Trophoblast cell (in vitro differentiated cells and primary cell): Measurements from ENCODE around the gene LIPC.

ENCODE experiments used
- DNase-seq, 2 donors: peaks; one replicate each; pipeline ENCODE4 v3.0.0-alpha.2; 2016
- H2AFZ ChIP-seq: 2 replicates; pipeline ENCODE4 v1.6.1; 2013; ENCODE audit warnings: low read length, moderate library complexity, mild to moderate bottlenecking; ENCODE audit not compliant: insufficient read depth, poor library complexity
- H2AK5ac ChIP-seq: 2 replicates; pipeline ENCODE4 v1.6.1; 2013; ENCODE audit warnings: mild to moderate bottlenecking, low read length
- H2BK120ac ChIP-seq: 2 replicates; pipeline ENCODE4 v1.6.1; 2013; ENCODE audit warnings: low read length, mild to moderate bottlenecking, moderate library complexity; ENCODE audit not compliant: insufficient read depth, poor library complexity
- H2BK12ac ChIP-seq: 2 replicates; pipeline ENCODE4 v1.6.1; 2013; ENCODE audit warnings: mild to moderate bottlenecking, low read length, moderate library complexity
- H2BK5ac ChIP-seq: 2 replicates; pipeline ENCODE4 v1.6.1; 2013; ENCODE audit warnings: low read length, low read depth, moderate library complexity, mild to moderate bottlenecking; ENCODE audit not compliant: poor library complexity
- H3K14ac ChIP-seq: 2 replicates; pipeline ENCODE4 v1.6.1; 2013; ENCODE audit warnings: mild to moderate bottlenecking, low read length
- H3K18ac ChIP-seq: 2 replicates; pipeline ENCODE4 v1.6.1; 2013; ENCODE audit warnings: mild to moderate bottlenecking, low read length
- H3K23ac ChIP-seq: 2 replicates; pipeline ENCODE4 v1.6.1; 2013; ENCODE audit warnings: low read length
- H3K27ac ChIP-seq: 2 replicates; pipeline ENCODE4 v1.5.1; 2013; ENCODE audit warnings: low read depth, mild to moderate bottlenecking, inconsistent platforms, low read length, moderate library complexity
- H3K27me3 ChIP-seq: 2 replicates; pipeline ENCODE4 v1.6.1; 2013; ENCODE audit warnings: inconsistent platforms, mild to moderate bottlenecking, low read length, moderate library complexity; ENCODE audit not compliant: insufficient read depth
- H3K36me3 ChIP-seq, 2 experiments: 1 replicate in 1 of 2; 2 replicates in 1 of 2; pipeline ENCODE4 v1.6.1; 2013; ENCODE audit warnings: low read length in 2 of 2, mild to moderate bottlenecking in 2 of 2, moderate library complexity in 1 of 2; ENCODE audit not compliant: insufficient read depth in 2 of 2, control insufficient read depth in 1 of 2
- H3K4ac ChIP-seq: 2 replicates; pipeline ENCODE4 v1.6.1; 2013; ENCODE audit warnings: low read depth, mild to moderate bottlenecking, low read length, moderate library complexity
- H3K4me1 ChIP-seq, 2 experiments: 1 replicate in 1 of 2; 2 replicates in 1 of 2; pipeline ENCODE4 v1.6.1; 2013; ENCODE audit warnings: low read length in 2 of 2, mild to moderate bottlenecking in 2 of 2, moderate library complexity in 1 of 2; ENCODE audit not compliant: insufficient read depth in 2 of 2, control insufficient read depth in 1 of 2
- H3K4me2 ChIP-seq: 2 replicates; pipeline ENCODE4 v1.6.1; 2013; ENCODE audit warnings: inconsistent platforms, mild to moderate bottlenecking, low read length, moderate library complexity
- H3K4me3 ChIP-seq: 2 replicates; pipeline ENCODE4 v1.5.1; 2013; ENCODE audit warnings: mild to moderate bottlenecking, low read depth, low read length, inconsistent platforms
- H3K79me1 ChIP-seq: one replicate; pipeline ENCODE4 v1.6.1; 2013; ENCODE audit warnings: low read length
- H3K79me2 ChIP-seq: 2 replicates; pipeline ENCODE4 v1.6.1; 2013; ENCODE audit warnings: low read length, mild to moderate bottlenecking; ENCODE audit not compliant: control insufficient read depth, insufficient read depth, poor library complexity
- H3K9ac ChIP-seq: 2 replicates; pipeline ENCODE4 v1.6.1; 2013; ENCODE audit warnings: mild to moderate bottlenecking, low read length
- H3K9me3 ChIP-seq: 2 replicates; pipeline ENCODE4 v1.6.1; 2013; ENCODE audit warnings: low read depth, mild to moderate bottlenecking, control low read depth, inconsistent platforms, low read length; ENCODE audit not compliant: insufficient read depth
- H4K12ac ChIP-seq: 2 replicates; pipeline ENCODE4 v1.6.1; 2013; ENCODE audit warnings: low read depth, mild to moderate bottlenecking, low read length, moderate library complexity
- H4K8ac ChIP-seq: 2 replicates; pipeline ENCODE4 v1.6.1; 2013; ENCODE audit warnings: low read depth, mild to moderate bottlenecking, low read length, moderate library complexity
- H4K91ac ChIP-seq: one replicate; pipeline ENCODE4 v1.6.1; 2013; ENCODE audit warnings: low read depth, mild to moderate bottlenecking, low read length, moderate library complexity
- WGBS: extraction: QIAGEN DNeasy Blood & Tissue Kit; methylation state at CpG from one replicate; pipeline ENCODE4 v1.1.7; 2013; ENCODE audit warnings: missing lambda C conversion rate; ENCODE audit not compliant: insufficient read length, insufficient coverage; ENCODE audit errors: extremely low coverage; 5-methylcytosine and 5-hydroxymethylcytosine counted together

The LIPC gene

DNA sequence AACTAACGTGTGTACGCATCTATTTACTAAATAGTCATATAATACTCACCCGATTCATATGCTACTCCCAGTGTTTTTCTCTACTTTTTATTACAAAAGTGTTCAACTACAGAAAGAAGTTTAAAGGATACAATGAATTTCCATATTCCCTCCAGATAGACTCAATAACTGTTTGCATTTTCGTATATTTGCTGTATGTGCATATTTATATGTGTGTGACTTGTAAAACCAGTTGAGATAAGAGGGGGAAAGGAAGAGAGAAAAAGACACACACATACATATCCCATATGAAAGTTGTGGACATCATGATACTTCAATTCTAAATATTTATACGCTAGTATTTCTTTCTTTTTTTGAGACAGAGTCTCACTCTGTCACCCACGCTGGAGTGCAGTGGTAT, 14.1 kb downstream of the LIPC start:
- WGBS: no CpG with 5 or more reads among the region's 6 CpGs
- H3K79me2 ChIP-seq: no peaks in the 10 kb centered on the region
- no peak overlapping the region for H2BK5ac ChIP-seq
- H3K4me2 ChIP-seq: no peak overlapping the region
- peaks cover 11% of the 10 kb centered on the region for H3K79me1 ChIP-seq
- H3K4me1 ChIP-seq: peaks cover 16 to 18% of the 10 kb centered on the region in 2 experiments
- H3K36me3 ChIP-seq: no peaks in the 10 kb centered on the region
- no peak overlapping the region for H3K4ac ChIP-seq
- H3K27me3 ChIP-seq: no peaks in the 10 kb centered on the region
- H3K18ac ChIP-seq: no peak overlapping the region
- no peak overlapping the region for H3K14ac ChIP-seq
- no peak overlapping the region for H3K27ac ChIP-seq
- H3K23ac ChIP-seq: no peak overlapping the region
- H4K8ac ChIP-seq: no peak overlapping the region
- H3K4me3 ChIP-seq: no peak overlapping the region
- H3K9ac ChIP-seq: no peak overlapping the region
- no peak overlapping the region for H2AK5ac ChIP-seq
- no peak overlapping the region for H4K12ac ChIP-seq
- H2BK12ac ChIP-seq: no peak overlapping the region
- H2BK120ac ChIP-seq: no peak overlapping the region
- no peak overlapping the region for H4K91ac ChIP-seq
- DNase-seq: no peak
- H2AFZ ChIP-seq: no peak overlapping the region
- H3K9me3 ChIP-seq: no peaks in the 10 kb centered on the region

DNA sequence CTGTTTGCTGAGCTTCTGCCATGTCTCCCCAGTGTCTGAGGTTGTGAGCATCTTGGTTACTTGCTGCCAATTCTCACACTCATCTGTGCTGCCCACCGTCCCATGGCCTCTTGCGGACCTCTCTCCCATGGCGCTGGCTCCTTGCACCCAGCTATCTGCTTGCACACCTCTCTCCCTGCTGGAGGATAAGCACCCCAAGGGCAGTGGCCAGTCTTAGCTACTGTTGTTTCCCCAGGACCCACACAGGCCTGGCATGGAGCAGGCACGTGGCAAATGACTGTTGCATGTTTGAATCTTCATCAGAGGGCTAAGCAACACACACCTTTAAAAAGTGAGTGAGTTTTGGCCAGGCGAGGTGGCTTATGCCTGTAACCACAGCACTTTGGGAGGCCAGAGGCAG, 14.7 kb downstream of the LIPC start:
- Histone ChIP-seq H3K79me2 (no peaks in the 10 kb centered on the region), H3K4me3 (no peak overlapping the region), H3K18ac (no peak overlapping the region), H3K4me2 (no peak overlapping the region), H2BK5ac (no peak overlapping the region), H3K9ac (peak overlapping the region; percentile 11), H4K12ac (no peak overlapping the region), H4K8ac (no peak overlapping the region), H2BK12ac (no peak overlapping the region), H2AK5ac (no peak overlapping the region), H3K4ac (no peak overlapping the region), H2BK120ac (no peak overlapping the region), H3K9me3 (no peaks in the 10 kb centered on the region), H3K36me3 (no peaks in the 10 kb centered on the region), H2AFZ (no peak overlapping the region), H3K14ac (no peak overlapping the region), H3K27ac (no peak overlapping the region), H4K91ac (no peak overlapping the region), H3K27me3 (no peaks in the 10 kb centered on the region), H3K4me1 (peaks cover 14 to 17% of the 10 kb centered on the region in 2 experiments), H3K23ac (no peak overlapping the region), H3K79me1 (peaks cover 11% of the 10 kb centered on the region)
- no peak for DNase-seq
- no CpG with 5 or more reads among the region's 5 CpGs for WGBS

DNA sequence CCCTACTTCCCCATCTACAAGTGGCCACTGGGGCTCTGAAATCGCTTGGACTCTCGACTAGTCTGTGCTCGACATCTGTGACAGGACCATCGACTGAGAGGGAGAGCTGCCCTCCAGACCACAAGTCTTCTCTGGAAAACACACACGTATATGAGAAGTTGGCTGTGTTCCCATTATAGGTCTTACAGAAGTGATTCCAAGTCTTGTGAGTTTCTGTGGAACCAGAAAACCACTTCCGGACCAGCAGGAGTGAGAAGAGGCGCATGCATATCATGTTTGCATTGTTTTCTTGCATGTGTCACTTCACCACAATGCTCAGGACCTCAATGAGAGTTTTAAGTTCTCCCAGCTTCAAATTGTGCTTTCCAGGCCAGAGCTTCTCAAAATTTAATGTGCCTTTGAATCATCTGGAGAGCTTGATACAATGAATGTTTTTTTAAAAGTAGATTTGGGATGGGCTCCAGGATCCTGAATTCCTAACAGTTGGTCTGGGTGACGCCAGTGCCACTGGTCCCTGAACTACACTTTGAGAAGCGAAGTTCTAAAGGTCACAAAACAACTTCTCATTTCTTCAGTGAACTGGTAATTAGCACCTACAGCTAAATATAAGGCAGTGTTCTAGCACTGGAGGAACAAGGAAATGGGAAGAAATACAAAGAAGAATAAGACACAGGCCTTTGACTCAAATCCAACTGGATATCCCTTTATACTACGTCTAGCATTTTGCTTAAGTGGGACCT, 15.7 kb downstream of the LIPC start:
- Histone ChIP-seq H2BK5ac (no peak overlapping the region), H3K4me3 (no peak overlapping the region), H4K8ac (no peak overlapping the region), H4K12ac (no peak overlapping the region), H3K9ac (no peak overlapping the region), H4K91ac (no peak overlapping the region), H3K9me3 (no peaks in the 10 kb centered on the region), H3K79me2 (no peaks in the 10 kb centered on the region), H2AK5ac (no peak overlapping the region), H2BK120ac (no peak overlapping the region), H2AFZ (no peak overlapping the region), H3K23ac (no peak overlapping the region), H3K4me2 (no peak overlapping the region), H3K79me1 (peaks cover 7% of the 10 kb centered on the region), H3K18ac (no peak overlapping the region), H3K27ac (no peak overlapping the region), H3K27me3 (no peaks in the 10 kb centered on the region), H2BK12ac (no peak overlapping the region), H3K14ac (no peak overlapping the region), H3K36me3 (no peaks in the 10 kb centered on the region), H3K4ac (no peak overlapping the region), H3K4me1 (peaks cover 10 to 12% of the 10 kb centered on the region in 2 experiments)
- peak in 1 of 2 donors; percentile 47 for DNase-seq
- no CpG with 5 or more reads among the region's 10 CpGs for WGBS

DNA sequence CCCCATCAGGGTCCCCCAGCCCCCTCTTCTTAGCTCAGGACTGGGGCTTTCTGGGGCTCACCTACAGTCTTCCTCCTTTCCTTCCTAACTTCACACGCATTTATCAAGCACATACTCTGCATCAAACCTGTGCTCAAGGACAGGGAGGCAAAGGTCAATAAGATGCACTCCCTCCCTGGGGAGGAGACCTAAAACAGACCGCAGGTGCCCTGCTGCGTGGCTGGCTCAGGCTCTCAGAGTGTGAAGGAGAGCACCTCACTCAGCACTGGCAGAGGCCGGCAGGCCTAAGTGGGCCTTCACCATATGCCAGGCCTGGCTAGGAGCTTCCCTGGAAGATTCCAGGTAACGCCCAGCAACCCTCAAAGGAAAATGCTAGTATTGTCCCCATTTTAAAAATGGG, 16.5 kb downstream of the LIPC start:
- H3K18ac ChIP-seq: no peak overlapping the region
- DNase-seq: no peak
- H3K79me2 ChIP-seq: no peaks in the 10 kb centered on the region
- no peak overlapping the region for H2BK5ac ChIP-seq
- no peak overlapping the region for H3K4me2 ChIP-seq
- peaks cover 8 to 10% of the 10 kb centered on the region in 2 experiments for H3K4me1 ChIP-seq
- H2AK5ac ChIP-seq: no peak overlapping the region
- H2AFZ ChIP-seq: no peak overlapping the region
- no peak overlapping the region for H3K27ac ChIP-seq
- H3K9me3 ChIP-seq: no peaks in the 10 kb centered on the region
- H3K4ac ChIP-seq: no peak overlapping the region
- no peak overlapping the region for H3K4me3 ChIP-seq
- no peak overlapping the region for H3K9ac ChIP-seq
- H2BK120ac ChIP-seq: no peak overlapping the region
- H3K23ac ChIP-seq: no peak overlapping the region
- no CpG with 5 or more reads among the region's 5 CpGs for WGBS
- H4K91ac ChIP-seq: no peak overlapping the region
- no peak overlapping the region for H3K14ac ChIP-seq
- H3K27me3 ChIP-seq: no peaks in the 10 kb centered on the region
- H3K79me1 ChIP-seq: peaks cover 4% of the 10 kb centered on the region
- no peak overlapping the region for H4K8ac ChIP-seq
- H2BK12ac ChIP-seq: no peak overlapping the region
- H3K36me3 ChIP-seq: no peaks in the 10 kb centered on the region
- no peak overlapping the region for H4K12ac ChIP-seq
